ENCODE results near the gene ADGRD1. TPM values are rescaled to one million over a fixed set of nuclear protein-coding genes. Genes with fewer than 3 reads are reported as not detected.

The ADGRD1 gene
- total and polyA plus RNA-seq, 2 of the 8 experiments (the other 6 are each of a cell fraction or from before 2014, with no cell fraction given) = 0.36 to 0.48 TPM

GRCh38 chr12:131026754-131027153 is 73.0 kb downstream of the ADGRD1 start:
- Histone ChIP-seq H3K23me2 (ENCODE audit: low read depth, low read length) (no peaks in the 10 kb centered on the region), H3K56ac (replicated peaks; ENCODE audit: insufficient read length, low read depth, low read length) (no peak overlapping the region), H4K5ac (ENCODE audit: insufficient read length, low read depth, low read length) (no peak overlapping the region), H3K79me2 (ENCODE audit: control insufficient read depth in 1 of 2, insufficient read depth in 2 of 2, low read length in 2 of 2) (no peaks in the 10 kb centered on the region), H2BK5ac (ENCODE audit: low read depth, low read length) (no peak overlapping the region), H2BK15ac (ENCODE audit: low read length) (no peak overlapping the region), H3K27ac (ENCODE audit: low read depth, low read length) (no peak overlapping the region), H3K79me1 (ENCODE audit: low read depth, low read length) (no peaks in the 10 kb centered on the region), H3K9ac (replicated peaks in 1 of 4; ENCODE audit: extremely low read depth in 1 of 4, low read depth in 3 of 4, low read length in 3 of 4) (no peak overlapping the region), H2BK120ac (replicated peaks; ENCODE audit: low read depth, low read length) (no peak overlapping the region), H3K27me3 (replicated peaks in 1 of 4; ENCODE audit: control insufficient read depth in 3 of 4, extremely low read depth in 1 of 4, insufficient read depth in 3 of 4, low read length in 3 of 4) (no peaks in the 10 kb centered on the region), H3K23ac (ENCODE audit: insufficient read length) (no peak overlapping the region), H3K4ac (replicated peaks; ENCODE audit: insufficient read length, low read depth, low read length) (no peak overlapping the region), H2BK12ac (ENCODE audit: low read depth, low read length) (no peak overlapping the region), H3K36me3 (ENCODE audit: control insufficient read depth in 2 of 4, insufficient read depth in 4 of 4, low read length in 3 of 4) (no peaks in the 10 kb centered on the region), H2AK5ac (ENCODE audit: low read depth, low read length) (no peak overlapping the region), H3K14ac (ENCODE audit: insufficient read length) (no peak overlapping the region), H3K4me3 (ENCODE audit: extremely low read depth in 1 of 4, insufficient read depth in 2 of 4, low read depth in 3 of 4, low read length in 4 of 4) (no peak overlapping the region), H2BK20ac (ENCODE audit: low read length) (no peak overlapping the region), H4K91ac (replicated peaks; ENCODE audit: insufficient read length, low read length) (no peak overlapping the region), H3K4me2 (ENCODE audit: insufficient read depth in 1 of 2, low read depth in 2 of 2, low read length in 2 of 2) (no peak overlapping the region), H4K8ac (ENCODE audit: extremely low read depth, insufficient read depth, low read length) (no peak overlapping the region), H3K9me3 (ENCODE audit: insufficient read depth in 2 of 2, low read depth in 1 of 2, low read length in 1 of 2) (no peaks in the 10 kb centered on the region), H4K20me1 (replicated peaks in 1 of 2; ENCODE audit: control insufficient read depth in 1 of 2, insufficient read depth in 2 of 2, low read length in 2 of 2) (no peaks in the 10 kb centered on the region), H3K18ac (ENCODE audit: extremely low read depth, low read length) (no peak overlapping the region), H2AFZ (ENCODE audit: low read length) (no peak overlapping the region), H3K4me1 (replicated peaks in 1 of 4; ENCODE audit: control insufficient read depth in 3 of 4, insufficient read depth in 4 of 4, low read length in 3 of 4) (no peaks in the 10 kb centered on the region)
- DNase-seq (ENCODE audit: low read depth in 1 of 2, low spot score in 2 of 2) (no peak), FAIRE-seq (no peak)
- POLR2A ChIA-PET (ENCODE audit: partially characterized antibody) = interaction anchor here (1.2 kb wide), 1 partner anchor 16 kb away, joined by 3 read pairs; no protein-coding TSS in a partner anchor
- no peak for TF ChIP-seq NANOG (IDR thresholded peaks at IDR 0.05; ENCODE audit: insufficient read depth, low read depth, low read length, poor library complexity, severe bottlenecking)
- no peak for TF ChIP-seq SIX5 (IDR thresholded peaks at IDR 0.05; ENCODE audit: low read depth, low read length)
- TF ChIP-seq JUN (IDR thresholded peaks at IDR 0.05; ENCODE audit: low read depth, low read length) = no peak
- TF ChIP-seq RAD21 (IDR thresholded peaks at IDR 0.05 in 1 of 2, conservative IDR thresholded peaks at IDR 0.05 in 1 of 2; ENCODE audit: low read depth in 2 of 2, low read length in 2 of 2) = no peak
- no peak for TF ChIP-seq SP4 (IDR thresholded peaks at IDR 0.05; ENCODE audit: low read length)
- TF ChIP-seq USF2 (IDR thresholded peaks at IDR 0.05; ENCODE audit: low read length) = no peak
- TF ChIP-seq CREB1 (IDR thresholded peaks at IDR 0.05) = no peak
- TF ChIP-seq CBX5 (IDR thresholded peaks at IDR 0.05; ENCODE audit: low read depth, low read length) = no peak
- no peak for TF ChIP-seq HDAC6 (IDR thresholded peaks at IDR 0.05; ENCODE audit: low read depth, low read length)
- no peak for TF ChIP-seq ASH2L (IDR thresholded peaks at IDR 0.05; ENCODE audit: low read length)
- TF ChIP-seq MAX (IDR thresholded peaks at IDR 0.05) = no peak
- 92% methylated on average over 11 of the region's 11 CpGs; no CpG with 5 or more reads in 1 of the 2 experiments for WGBS, 2 experiments (ENCODE audit: extremely low coverage in 1 of 2, insufficient coverage in 1 of 2, insufficient read length in 1 of 2, insufficient replicate concordance in 2 of 2, low coverage in 1 of 2, low lambda C conversion rate in 2 of 2, missing lambda C conversion rate in 1 of 2)
- CTCF ChIA-PET (ENCODE audit: partially characterized antibody) = no interaction called here

All from H1 (cell line).